GOT3 (cell line): ENCODE data around the gene PPP3R2.
"Not testable (repeated sequence)": the region's sequence is repeated elsewhere in the genome, so short reads cannot be mapped to it uniquely, and the experiment has no call there.

Experiments used
- DNase-seq: peaks from one replicate; lab custom pipeline; 2025; ENCODE audit warnings: mixed read lengths; lab: John Stamatoyannopoulos, UW

The PPP3R2 gene

DNA sequence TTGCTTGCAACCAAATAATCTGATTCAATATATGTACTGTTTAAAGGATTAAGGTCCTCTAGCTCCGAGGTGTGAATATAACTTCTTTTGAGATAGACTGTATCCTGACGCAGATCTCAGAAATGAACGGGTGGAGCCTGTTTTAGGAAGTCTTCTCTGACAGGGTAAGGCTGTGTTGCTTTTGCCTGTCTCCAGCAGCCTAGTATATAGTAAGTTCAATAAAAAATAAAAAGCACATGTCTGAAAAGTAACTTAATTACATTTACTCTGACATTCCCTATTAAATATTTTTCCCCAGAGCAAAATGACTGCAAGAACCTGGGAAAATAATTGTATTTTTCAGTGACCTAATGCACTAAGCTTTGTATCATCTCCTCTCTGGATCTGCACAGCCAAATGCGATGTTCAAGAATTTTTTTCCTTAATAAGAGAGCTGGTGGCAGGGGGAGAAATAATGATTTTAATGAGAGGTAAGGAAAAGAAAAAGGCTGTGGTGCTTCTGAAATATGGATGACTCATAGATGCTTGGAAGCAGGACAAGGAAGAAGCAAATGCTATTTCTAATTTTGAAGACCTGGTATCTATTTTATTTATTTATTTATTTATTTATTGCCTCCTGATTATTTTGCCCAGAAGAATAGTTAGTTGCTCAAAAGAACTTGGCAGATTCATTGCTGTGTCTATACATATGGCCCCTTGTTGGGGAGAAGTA, 7.3 kb downstream of the PPP3R2 start:
- no peak for DNase-seq

DNA sequence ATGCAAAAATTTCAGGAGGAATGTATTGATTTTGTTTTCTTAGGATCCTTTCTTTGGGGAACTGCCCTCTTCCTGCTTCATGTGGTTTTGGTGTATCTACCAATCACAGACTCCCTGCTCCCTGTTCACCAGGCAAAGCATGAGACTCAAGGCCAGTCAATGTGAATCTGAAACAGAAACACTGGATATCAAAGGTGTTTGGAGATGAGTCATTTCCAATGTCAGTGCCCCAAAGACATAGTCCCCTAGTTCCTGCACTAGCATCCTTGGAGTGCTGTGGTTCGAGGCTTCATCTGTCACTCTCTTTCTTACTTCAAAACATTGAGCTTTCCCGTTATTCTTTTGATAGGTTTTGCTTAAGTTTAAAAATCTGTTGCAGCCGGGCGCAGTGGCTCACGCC, 8.1 kb downstream of the PPP3R2 start:
- no peak for DNase-seq

DNA sequence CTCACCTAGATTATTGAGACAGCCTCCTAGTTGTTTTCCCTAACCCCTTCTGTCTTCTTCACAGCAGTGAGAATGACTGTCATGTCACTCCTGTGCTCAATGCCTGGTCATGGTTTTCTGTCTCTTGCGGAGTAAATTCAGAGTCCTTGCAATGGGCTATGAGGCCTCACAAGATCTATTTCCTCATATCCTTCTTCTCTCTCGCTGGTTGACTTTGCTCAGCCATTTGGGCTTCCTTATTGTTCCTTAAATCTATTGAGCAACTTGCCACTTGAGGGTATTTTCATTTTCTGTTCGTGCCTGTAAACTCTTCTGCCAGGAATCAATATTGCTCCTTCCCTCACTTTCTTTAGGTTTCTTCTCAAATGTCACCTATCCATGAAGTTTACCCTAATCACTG, 9.0 kb downstream of the PPP3R2 start:
- DNase-seq: no peak

DNA sequence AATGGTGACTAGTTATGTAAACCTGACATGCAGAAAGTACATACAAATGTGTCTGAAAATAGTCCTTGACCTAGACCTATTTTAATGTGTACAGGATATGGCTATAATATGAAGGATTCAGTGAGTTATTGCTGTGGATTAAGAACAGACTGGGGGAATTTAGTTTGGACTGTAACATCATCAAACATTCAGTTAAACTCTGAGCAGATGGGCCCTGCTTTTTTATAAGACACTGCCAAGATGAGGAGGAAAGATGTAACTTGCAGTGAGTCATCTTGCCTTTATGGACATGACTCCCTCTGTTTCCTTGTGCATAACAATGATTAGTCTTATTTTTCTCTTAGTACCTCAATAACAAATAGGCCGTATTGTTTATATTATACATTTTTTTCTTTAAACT, 12.2 kb downstream of the PPP3R2 start:
- DNase-seq: no peak

DNA sequence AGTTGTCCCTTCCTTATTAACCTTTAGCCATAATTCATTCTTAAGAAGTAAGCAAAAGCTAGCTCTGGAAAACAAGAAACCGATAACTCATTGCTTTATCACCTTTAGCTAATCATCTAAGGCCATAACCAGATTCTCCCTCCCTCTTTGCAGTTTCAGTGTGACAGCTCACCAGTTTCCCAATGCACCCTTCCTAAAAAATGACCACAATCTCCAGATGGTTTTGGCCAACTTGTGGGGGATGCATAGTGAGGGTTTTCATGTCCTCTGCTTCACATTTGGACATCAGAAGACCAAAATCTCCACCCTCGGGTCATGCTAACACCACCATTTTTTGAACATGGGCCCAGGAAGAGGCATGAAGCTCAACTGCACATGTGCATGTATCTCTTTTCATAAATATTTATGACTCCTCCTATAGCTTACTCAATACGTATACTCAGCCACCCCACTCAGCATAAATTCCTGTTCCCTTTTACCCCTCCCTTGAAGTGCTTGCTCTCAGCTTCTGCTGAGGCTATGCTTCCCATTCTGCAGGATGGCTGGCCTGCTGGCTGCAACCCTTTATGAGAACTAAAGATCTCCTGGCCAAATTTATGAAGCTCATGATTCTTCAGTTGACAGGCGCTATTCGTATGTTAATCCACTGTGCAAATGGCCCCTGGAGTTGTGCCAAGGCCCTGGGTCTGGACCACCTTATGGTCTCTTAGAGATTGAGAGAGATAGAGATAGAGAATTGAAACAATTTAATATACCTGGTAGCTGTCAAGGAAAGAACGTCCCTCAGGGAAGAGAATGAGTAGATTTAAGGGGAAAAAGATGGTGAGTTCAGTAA, 14.8 kb downstream of the PPP3R2 start:
- no peak for DNase-seq

DNA sequence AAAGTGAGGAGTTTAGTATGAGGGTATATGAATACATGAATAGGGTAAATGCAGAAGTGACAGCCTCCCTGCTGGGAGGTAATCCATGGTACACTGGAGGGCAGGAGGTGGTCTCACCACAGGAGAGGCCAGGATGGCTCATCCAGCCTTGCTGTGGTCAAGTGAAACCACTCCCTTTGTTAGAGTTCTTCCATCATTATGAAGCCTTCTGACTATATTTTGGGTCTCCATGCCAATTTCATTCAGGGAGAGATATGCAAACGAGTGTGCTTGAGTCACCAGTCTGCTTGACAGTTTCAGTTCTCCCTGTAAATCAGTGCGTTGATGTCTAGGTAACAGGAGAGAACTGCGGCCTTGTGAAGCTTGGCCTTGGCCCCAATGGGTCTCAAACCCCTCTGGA, 16.4 kb downstream of the PPP3R2 start:
- DNase-seq: no peak

DNA sequence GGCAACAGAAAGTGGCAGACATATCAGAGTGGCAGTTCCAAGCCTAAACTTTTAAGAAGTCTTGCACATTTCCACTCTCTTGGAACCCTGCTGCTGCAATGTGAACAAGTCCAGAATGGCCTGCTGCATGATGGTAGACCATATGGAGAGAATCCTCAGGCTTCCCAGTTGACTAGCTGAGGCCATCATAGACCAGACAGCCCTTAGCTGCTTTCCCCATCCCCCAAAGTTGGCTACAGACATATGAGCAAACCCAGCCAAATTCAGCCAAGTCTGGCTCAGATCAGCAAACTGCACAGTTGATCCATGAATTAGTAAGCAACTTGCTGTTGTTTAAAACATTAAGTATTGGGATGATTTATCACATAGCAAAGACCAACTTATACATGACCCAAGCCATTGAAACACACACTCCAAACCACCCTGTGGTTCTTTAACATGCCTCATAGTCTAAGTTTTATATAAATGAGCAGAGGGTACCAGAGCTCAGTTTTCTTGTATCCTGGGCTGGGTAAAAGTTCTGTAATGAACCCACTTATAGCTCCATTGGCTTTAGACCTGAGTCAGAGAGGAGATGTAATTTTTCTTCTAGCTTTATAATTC, 19.9 kb downstream of the PPP3R2 start:
- DNase-seq: no peak

DNA sequence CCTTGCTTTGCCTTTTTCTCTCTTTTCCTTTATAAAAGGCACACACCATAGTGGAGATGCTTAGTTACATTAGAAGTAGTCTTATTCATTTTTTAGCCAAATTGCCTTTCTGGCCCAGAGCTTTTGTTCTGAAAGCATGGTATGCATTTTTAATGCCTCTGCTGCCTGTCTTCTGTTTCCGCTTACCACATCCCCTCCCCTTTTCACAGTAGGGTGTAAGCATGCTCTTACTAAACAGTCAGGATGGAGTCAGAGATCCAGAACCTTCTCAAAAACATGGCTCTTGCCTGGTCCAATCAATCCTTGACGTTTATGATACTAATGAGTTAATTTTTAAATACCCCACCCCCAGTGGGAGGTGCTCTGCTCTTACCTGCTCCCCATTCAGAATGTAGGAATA, 22.5 kb downstream of the PPP3R2 start:
- DNase-seq: no peak

DNA sequence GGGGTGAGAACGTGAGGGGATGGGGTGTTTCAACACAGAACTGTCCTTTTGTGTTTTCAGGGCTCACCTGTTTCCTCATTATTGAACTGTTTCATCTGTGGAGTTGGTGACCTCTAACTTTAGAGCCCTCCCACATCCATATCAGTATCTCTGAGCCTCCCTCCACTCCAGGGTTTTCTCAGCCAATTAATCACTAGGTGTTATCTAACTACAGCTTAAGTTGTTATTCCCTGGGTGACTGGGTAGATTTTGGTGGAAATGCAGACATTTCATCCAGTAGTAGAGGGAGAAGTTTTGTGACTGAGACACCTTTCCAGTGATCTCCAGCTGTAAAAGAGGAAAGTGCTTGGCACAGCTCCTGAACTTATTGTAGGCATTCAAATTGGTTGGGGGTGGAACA, 23.7 kb downstream of the PPP3R2 start:
- no peak for DNase-seq

DNA sequence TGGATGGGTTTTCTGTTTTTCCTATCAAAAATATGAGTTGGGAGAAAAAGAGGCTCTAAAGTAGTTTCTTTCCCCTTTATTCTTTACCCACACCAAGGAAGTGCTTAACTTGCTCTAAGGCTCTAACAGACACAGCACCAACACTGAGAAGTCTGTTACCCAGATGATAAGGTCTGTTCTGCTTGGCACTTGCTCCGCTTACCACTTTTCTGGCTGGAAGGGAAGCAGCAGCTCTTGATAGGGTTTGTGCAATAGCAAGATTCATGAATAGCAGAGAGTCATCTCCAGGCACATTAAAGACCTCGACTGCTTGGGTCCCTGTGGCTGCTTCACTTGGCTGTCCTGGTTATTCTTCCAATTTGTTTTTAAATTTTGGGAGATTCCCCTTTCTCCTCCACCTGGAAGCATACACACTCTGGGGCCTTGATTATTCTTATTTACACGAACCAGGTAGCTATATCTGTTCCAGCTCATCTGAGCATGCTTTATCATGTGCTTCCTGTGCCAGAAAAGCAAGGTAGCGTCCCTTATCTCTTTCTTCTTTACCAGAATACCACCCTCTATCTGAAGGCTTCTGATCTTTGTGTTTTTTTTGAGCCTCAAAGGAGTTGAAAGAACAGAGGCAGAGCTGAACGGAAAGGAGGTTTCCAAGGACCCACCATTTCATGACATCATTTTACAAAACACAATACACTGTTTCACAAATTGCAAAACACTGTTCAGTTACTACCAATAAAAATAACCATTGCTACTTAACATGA, 24.8 kb downstream of the PPP3R2 start:
- no peak for DNase-seq

DNA sequence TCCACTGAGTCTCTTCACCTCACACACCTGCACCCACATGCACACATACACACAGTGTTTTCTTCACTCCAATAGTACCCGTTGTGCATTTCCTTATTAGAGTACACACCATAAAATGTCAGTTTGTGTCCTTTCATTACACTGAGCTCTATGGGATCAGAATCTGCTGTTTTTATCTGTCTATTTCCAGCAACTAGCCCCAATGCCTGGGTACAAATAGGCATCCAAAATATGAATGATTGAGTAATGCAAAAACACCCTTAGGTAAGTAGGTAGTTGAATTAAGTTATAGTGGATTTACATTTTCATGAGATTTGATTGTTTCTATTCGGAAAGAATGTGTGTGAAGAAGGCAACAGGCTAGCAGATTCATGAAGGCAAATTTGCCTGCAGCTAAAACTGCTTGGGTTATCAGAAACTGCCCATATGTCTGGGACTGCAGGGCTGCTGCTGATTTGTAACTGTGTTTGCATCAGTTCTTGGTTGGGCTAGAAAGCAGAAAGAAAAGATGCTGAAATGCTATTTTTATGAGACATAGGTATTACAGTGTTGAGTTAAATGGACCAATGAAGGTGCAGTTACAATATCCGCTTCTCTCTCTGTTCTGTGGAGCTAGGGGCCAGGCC, 26.9 kb downstream of the PPP3R2 start:
- no peak for DNase-seq

DNA sequence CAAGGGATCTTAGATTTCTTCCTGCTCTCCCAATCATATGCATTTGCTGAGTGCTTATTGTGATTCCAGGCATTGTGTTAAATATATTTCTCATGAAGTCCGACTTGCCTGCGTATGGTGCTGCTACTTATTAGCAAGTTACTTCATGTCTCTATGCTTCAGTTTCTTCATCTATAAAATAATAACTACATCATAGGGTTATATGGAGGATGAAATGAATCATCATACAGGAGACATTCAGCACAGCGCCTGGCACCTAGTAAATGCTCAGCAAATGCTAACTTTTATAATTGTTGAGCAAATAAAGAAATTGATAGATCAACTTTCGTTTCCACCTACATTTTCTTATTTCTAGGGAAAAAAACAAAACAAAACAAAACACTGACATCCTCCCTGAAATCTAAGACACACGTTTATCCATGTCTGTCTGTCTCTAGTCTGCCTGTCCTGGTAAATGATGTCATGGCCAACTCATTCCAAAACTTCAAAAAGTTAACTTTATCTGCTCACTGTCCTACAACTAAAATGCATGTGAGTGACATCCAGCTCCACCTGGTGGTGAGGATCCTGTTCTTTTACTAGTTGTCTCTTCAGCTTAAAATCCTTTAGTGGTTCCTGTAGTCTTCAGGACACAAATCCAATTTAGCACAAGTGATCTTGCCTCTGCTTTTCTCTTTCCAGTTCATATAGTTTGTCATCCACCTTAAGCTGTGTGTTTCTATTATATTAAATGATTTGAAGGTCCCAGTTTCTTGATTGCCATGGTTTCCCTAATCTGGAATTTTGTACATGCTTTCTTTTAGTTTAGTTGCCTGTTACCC, 27.7 kb downstream of the PPP3R2 start:
- DNase-seq: no peak

DNA sequence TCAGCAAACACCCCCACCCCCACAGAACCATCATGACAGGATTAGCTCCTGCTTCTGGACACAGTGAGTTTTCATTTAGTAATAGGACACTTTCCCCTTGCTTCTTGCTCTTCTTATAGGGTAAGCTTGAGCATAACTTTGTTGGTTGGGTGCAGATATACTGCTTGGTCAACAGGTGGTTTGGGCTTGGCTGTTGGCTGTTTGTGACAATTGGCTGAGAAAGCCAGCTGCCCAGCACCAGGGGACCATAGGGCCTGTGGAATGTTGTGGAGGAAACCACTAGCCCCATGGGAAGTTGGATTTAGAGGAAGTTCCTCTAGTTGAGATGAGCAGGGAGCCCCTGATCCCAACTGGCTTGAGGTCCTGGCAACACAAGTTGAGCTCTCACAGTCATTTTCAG, 30.5 kb downstream of the PPP3R2 start:
- DNase-seq: no peak

DNA sequence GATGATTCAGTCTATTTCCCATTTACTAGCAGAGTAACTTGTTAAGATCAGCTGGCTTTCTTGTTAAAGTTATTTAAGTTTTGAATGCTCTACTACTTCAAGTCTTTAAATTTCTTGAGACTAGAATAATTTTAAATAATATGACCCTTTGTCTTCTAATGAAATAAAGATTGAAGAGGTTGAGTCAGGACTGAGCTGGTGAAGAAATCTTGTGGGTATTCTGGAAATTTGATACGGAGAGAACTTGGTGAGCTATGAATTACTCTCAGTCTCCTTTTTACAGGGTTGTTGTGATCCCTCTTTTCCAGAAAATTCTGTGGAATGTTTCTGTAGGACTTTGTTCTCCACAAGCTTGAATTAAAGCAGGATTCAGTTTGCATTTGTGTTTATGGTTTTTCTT, 31.8 kb downstream of the PPP3R2 start:
- no peak for DNase-seq

DNA sequence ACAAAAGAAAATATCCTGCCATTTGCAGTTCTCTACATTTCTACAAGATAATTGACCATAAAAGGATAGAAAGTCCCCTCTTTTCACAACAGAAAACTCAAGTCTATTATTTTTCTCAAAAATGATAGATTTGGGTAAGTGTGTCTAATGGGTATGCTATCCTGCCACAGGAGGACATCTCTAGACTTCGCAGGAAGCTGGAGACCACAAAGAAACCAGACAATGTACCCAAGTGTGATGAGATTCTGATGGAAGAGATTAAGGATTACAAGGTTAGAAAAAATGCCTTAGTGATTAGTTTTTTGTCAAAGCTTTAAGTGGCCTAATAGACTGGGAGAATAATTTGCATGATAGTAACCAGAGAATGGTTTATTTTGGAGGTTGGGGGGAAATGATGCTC, 33.0 kb downstream of the PPP3R2 start:
- no peak for DNase-seq

DNA sequence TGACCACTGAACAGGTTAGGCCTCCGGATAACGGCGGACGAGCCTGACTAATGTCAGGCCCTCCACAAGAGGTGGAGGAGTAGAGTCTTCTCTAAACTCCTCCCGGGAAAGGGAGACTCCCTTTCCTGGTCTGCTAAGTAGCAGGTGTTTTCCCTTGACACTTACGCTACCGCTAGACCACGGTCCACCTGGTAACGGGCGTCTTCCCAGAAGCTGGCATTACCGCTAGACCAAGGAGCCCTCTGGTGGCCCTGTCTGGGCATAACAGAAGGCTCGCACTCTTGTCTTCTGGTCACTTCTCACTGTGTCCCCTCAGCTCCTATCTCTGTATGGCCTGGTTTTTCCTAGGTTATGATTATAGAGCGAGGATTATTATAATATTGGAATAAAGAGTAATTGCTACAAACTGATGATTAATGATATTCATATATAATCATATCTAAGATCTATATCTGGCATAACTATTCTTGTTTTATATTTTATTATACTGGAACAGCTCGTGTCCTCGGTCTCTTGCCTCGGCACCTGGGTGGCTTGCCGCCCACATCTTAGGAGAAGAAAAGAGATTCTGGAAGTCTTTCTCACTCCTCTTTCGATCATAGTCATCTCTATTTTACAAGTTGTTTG, 45.2 kb downstream of the PPP3R2 start:
- not testable (repeated sequence) for DNase-seq

DNA sequence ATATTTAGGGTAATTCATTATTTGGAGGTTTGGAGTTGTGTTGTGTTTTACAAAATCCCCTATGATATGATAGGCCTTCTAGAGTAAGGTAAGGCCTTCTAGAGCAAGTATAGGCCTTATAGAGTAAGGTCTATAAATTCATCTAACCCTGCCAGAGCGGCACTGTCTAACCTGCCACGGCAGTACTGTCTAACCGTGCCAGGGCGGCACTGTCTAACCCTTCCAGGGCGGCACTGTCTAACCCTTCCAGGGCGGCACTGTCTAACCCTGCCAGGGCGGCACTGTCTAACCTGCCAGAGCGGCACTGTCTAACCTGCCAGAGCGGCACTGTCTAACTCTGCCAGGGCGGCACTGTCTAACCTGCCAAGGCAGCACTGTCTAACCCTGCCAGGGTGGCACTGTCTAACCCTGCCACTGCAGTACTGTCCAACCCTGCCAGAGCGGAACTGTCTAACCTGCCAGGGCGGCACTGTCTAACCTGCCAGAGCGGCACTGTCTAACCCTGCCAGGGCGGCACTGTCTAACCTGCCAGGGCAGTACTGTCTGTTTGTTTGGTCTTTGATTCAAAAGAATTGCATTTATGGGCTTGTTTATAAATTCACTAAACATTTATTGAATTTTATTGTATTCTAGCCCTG, 51.6 kb downstream of the PPP3R2 start:
- no peak for DNase-seq
